NCI-H2227 (cell line): ENCODE data around the gene PLEKHA1.

ENCODE experiments used
- DNase-seq: peaks from one replicate; lab custom pipeline; 2025; ENCODE audit not compliant: unreplicated experiment; lab: John Stamatoyannopoulos, UW

PLEKHA1 gene

DNA sequence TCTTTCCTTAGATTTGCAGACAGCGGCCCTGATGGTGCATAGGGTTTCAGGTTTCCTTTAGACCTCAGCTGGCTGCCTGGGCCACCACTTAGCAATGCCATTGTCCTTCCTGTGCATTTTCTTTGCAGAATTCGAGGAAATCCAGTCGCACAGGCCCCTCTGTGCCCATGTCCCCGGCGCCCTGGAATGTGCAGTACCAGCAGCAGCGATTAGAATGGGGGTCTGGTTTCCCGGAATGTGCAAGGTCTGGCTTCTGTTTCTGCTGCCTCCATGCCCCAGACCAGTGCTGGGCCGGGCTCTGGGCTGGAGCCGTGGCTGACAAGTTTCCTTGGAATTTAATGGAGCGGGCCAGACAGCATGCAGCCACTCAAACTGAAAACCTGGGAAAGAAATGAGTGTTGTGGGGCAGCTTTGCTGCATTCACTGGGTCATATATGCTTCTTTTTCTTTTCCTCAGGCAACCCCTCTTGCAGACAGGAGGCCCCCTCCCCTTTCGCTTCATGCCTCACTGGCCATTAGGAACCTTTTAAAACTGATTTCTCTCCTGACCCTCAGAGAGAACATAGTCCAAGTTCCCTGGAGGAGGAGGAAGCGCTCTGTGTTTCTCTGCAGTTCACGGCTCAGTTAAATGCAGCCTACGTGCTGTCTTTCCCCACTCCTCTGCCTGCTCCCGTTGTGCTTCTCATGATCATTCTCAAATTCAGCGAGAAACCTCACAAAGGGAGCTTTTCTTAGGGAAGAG lies 101.3 kb downstream of the PLEKHA1 start:
- no peak for DNase-seq

DNA sequence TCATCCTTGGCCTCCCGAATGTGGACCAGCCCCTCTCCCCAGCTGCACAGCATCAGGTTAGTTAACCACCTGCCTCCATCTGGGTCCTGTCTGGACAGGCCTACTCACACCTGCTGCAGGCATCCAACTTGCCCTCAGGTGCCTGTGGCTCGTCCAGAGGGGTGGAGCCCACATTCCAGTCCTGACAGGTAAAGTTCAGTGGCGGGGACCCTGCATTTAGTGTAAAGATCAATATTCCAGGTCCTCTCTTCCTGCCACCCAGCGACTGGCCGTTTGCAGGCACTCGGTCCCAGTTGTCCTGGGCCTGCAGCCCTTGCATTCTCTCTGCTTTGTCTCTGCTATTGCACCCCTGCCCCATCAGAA lies 101.8 kb downstream of the PLEKHA1 start:
- no peak for DNase-seq

GRCh38 chr10:122477436-122477835 lies 102.9 kb downstream of the PLEKHA1 start:
- DNase-seq: no peak

DNA sequence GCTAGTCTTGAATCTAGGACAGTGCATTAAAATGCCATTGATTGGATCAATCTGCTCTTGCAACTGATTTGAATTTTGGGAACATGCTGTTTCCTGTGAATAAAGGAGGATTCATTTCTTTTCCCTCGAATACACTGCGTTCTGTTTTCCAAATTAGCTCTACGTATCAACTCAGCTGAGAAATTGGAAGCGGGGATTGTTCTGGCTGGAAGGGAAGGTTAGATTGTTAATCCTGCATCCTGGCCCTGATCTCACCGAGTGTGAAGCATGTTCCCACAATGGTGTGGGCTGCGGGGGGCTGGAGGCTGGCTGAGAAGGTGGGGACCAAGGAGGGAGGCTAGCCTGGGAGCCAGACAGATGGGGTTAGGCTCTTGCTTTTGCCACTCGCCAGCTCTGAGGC lies 104.5 kb downstream of the PLEKHA1 start:
- DNase-seq: no peak

DNA sequence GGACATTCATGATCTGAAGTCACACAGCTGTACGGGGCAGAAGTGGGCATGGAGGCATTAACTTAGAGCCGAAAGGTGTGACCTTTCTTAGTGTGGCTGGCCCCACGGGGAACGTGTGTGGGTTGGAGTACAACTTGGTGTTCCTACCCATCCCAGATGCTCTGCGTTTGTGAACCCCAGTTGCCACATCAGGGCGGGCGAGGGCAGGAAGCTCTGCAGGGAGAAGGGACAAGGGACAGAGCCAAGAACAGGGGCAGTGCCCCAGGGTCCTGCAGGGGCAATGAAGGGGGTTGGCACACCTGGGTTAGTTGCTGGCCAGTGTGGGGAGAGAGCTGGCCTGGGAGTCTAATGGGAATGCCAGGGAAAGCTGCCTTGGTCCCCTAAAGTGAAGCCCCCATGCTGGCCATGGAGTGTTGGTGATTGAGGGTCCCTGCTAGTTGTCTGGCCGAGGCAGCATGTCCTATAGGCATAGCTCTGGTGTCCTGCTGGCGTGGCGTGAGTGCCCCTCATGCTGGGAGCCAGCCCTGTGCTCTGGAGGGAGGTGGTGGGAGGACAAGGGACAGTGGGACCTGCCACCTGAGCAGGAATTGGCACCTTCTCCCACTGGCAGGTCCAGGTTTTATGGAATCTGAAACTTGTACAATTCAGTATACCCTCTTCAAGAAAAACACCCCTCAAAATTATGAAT lies 105.8 kb downstream of the PLEKHA1 start:
- DNase-seq: no peak

DNA sequence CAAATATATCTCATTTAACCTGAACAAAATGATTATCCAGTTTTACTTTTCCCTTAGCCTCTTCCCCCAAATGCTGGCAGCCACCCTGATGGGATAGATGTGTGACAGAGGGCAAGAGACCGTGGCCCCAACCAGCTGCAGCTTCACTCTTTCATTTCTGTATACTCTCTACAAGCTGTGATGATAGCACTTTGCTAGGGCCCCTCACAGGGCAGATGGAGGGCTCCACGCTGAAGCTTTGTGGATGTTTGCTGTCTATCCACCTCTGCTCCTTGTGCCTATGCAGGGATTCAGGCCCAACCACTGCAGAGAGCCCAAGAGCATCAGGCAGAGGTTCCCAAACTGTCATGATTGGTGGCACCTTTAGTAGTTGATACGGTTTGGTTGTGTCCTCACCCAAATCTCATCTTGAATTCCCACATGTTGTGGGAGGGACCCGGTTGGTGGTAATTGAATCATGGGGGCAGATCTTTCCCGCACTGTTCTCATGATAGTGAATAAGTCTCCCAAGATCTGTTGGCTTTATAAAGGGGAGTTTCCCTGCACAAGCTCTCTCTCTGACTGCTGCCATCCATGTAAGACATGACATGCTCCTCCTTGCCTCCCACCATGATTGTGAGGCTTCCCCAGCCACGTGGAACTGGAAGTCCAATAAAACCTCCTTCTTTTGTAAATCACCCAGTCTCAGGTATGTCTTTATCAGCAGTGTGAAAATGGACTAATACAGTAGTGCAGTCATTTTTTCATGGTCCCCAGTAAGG lies 107.0 kb downstream of the PLEKHA1 start:
- no peak for DNase-seq
